IPS DF 6.9 (cell line): ENCODE data around the gene ERRFI1.

Experiments used
- DNase-seq: peaks from one replicate; pipeline ENCODE4 v3.0.0-alpha.2; 2013; ENCODE audit warnings: low read depth, low spot score
- H3K27ac ChIP-seq: one replicate; pipeline ENCODE4 v1.5.1; 2013; ENCODE audit warnings: low read length, control low read depth
- H3K27me3 ChIP-seq: 2 replicates; pipeline ENCODE4 v1.6.1; 2013; ENCODE audit warnings: mild to moderate bottlenecking, low read length; ENCODE audit not compliant: control insufficient read depth, insufficient read depth
- H3K36me3 ChIP-seq: 2 replicates; pipeline ENCODE4 v1.6.1; 2013; ENCODE audit warnings: low read length; ENCODE audit not compliant: control insufficient read depth, insufficient read depth
- H3K4me1 ChIP-seq: 2 replicates; pipeline ENCODE4 v1.6.1; 2013; ENCODE audit warnings: low read length; ENCODE audit not compliant: control insufficient read depth, insufficient read depth
- H3K4me3 ChIP-seq: 2 replicates; pipeline ENCODE4 v1.5.1; 2013; ENCODE audit warnings: mild to moderate bottlenecking, low read length
- H3K9me3 ChIP-seq: 2 replicates; pipeline ENCODE4 v1.6.1; 2013; ENCODE audit warnings: low read length, inconsistent platforms; ENCODE audit not compliant: control insufficient read depth, insufficient read depth
- WGBS: extraction: QIAGEN DNeasy Blood & Tissue Kit; methylation state at CpG from one replicate; pipeline ENCODE4 v1.1.7; 2013; ENCODE audit warnings: mixed read lengths, missing lambda C conversion rate; ENCODE audit not compliant: insufficient read length, insufficient coverage; 5-methylcytosine and 5-hydroxymethylcytosine counted together

Gene ERRFI1

GRCh38 chr1:8042134-8042533, 16.0 kb upstream of the ERRFI1 start:
- no peak for DNase-seq
- H3K27ac ChIP-seq = no peak overlapping the region
- H3K36me3 ChIP-seq = no peaks in the 10 kb centered on the region
- H3K27me3 ChIP-seq = no peaks in the 10 kb centered on the region
- no peak overlapping the region for H3K4me3 ChIP-seq
- no CpG with 5 or more reads among the region's 3 CpGs for WGBS
- H3K4me1 ChIP-seq = no peaks in the 10 kb centered on the region
- H3K9me3 ChIP-seq = no peaks in the 10 kb centered on the region

GRCh38 chr1:8040586-8040985, 14.5 kb upstream of the ERRFI1 start:
- no peak overlapping the region for H3K27ac ChIP-seq

GRCh38 chr1:8039071-8039470, 13.0 kb upstream of the ERRFI1 start:
- no peak overlapping the region for H3K27ac ChIP-seq
- no CpG with 5 or more reads among the region's 2 CpGs for WGBS
- no peak overlapping the region for H3K4me3 ChIP-seq
- H3K27me3 ChIP-seq = no peaks in the 10 kb centered on the region
- H3K9me3 ChIP-seq = no peaks in the 10 kb centered on the region
- H3K36me3 ChIP-seq = no peaks in the 10 kb centered on the region
- no peak for DNase-seq
- H3K4me1 ChIP-seq = no peaks in the 10 kb centered on the region

More at GRCh38 chr1:8040586-8040985, 14.5 kb upstream of the ERRFI1 start:
- no peaks in the 10 kb centered on the region for H3K36me3 ChIP-seq
- H3K4me3 ChIP-seq = no peak overlapping the region
- H3K9me3 ChIP-seq = no peaks in the 10 kb centered on the region
- H3K27me3 ChIP-seq = no peaks in the 10 kb centered on the region
- WGBS = no CpG with 5 or more reads among the region's 1 CpG
- H3K4me1 ChIP-seq = no peaks in the 10 kb centered on the region
- no peak for DNase-seq

GRCh38 chr1:8035289-8035688, 9.2 kb upstream of the ERRFI1 start:
- H3K27me3 ChIP-seq = no peaks in the 10 kb centered on the region
- H3K4me3 ChIP-seq = no peak overlapping the region
- no peaks in the 10 kb centered on the region for H3K36me3 ChIP-seq
- H3K9me3 ChIP-seq = no peaks in the 10 kb centered on the region
- H3K27ac ChIP-seq = no peak overlapping the region
- DNase-seq = no peak
- no CpG with 5 or more reads among the region's 4 CpGs for whole genome bisulfite sequencing
- H3K4me1 ChIP-seq = no peaks in the 10 kb centered on the region

- DNase-seq = no peak
- Histone ChIP-seq H3K4me3 (no peak overlapping the region), H3K27me3 (no peaks in the 10 kb centered on the region), H3K9me3 (no peaks in the 10 kb centered on the region), H3K36me3 (no peaks in the 10 kb centered on the region), H3K4me1 (no peaks in the 10 kb centered on the region), H3K27ac (no peak overlapping the region)
- no CpG with 5 or more reads among the region's 6 CpGs for WGBS
These were observed 7.2 kb upstream of the ERRFI1 start for GRCh38 chr1:8033322-8033721.

GRCh38 chr1:8032366-8032910, 6.3 kb upstream of the ERRFI1 start:
- no peaks in the 10 kb centered on the region for H3K4me1 ChIP-seq
- no CpG with 5 or more reads among the region's 3 CpGs for WGBS
- H3K9me3 ChIP-seq = no peaks in the 10 kb centered on the region
- no peaks in the 10 kb centered on the region for H3K27me3 ChIP-seq
- H3K4me3 ChIP-seq = no peak overlapping the region
- H3K36me3 ChIP-seq = no peaks in the 10 kb centered on the region
- DNase-seq = no peak
- H3K27ac ChIP-seq = no peak overlapping the region

GRCh38 chr1:8031176-8031785, 5.2 kb upstream of the ERRFI1 start:
- H3K4me1 ChIP-seq = peaks cover 7% of the 10 kb centered on the region; the same call in 1 of the 2 replicates
- WGBS = no CpG with 5 or more reads among the region's 9 CpGs
- no peaks in the 10 kb centered on the region; the same call in 1 of the 2 replicates for H3K27me3 ChIP-seq
- H3K4me3 ChIP-seq = no peak overlapping the region
- DNase-seq = no peak
- no peaks in the 10 kb centered on the region for H3K36me3 ChIP-seq
- no peak overlapping the region for H3K27ac ChIP-seq
- H3K9me3 ChIP-seq = no peaks in the 10 kb centered on the region

- H3K27me3 ChIP-seq = no peaks in the 10 kb centered on the region; the same call in 1 of the 2 replicates
- no peak overlapping the region for H3K27ac ChIP-seq
- DNase-seq = no peak
- H3K4me3 ChIP-seq = no peak overlapping the region
- no peaks in the 10 kb centered on the region; the same call in 1 of the 2 replicates for H3K36me3 ChIP-seq
- peaks cover 7% of the 10 kb centered on the region; the same call in 1 of the 2 replicates for H3K4me1 ChIP-seq
- WGBS = no CpG with 5 or more reads among the region's 1 CpG
- H3K9me3 ChIP-seq = no peaks in the 10 kb centered on the region
These were observed 2.4 kb upstream of the ERRFI1 start for GRCh38 chr1:8028571-8028910.

GRCh38 chr1:8027748-8028570, 1.9 kb upstream of the ERRFI1 start:
- Histone ChIP-seq H3K9me3 (no peaks in the 10 kb centered on the region), H3K27ac (no peak overlapping the region), H3K4me3 (no peak overlapping the region), H3K27me3 (no peaks in the 10 kb centered on the region; the same call in 1 of the 2 replicates), H3K36me3 (no peaks in the 10 kb centered on the region; the same call in 1 of the 2 replicates), H3K4me1 (peaks cover 7% of the 10 kb centered on the region; the same call in 1 of the 2 replicates)
- no CpG with 5 or more reads among the region's 8 CpGs for WGBS
- no peak for DNase-seq

- no CpG with 5 or more reads among the region's 25 CpGs for WGBS
- Histone ChIP-seq H3K9me3 (no peaks in the 10 kb centered on the region), H3K27ac (no peak overlapping the region), H3K36me3 (no peaks in the 10 kb centered on the region; the same call in 1 of the 2 replicates), H3K4me3 (peak overlapping the region; percentile 92; the same call in 1 of the 2 replicates), H3K27me3 (no peaks in the 10 kb centered on the region; the same call in 1 of the 2 replicates), H3K4me1 (peaks cover 7% of the 10 kb centered on the region; the same call in 1 of the 2 replicates)
- DNase-seq = no peak
These were observed 1.1 kb upstream of the ERRFI1 start for GRCh38 chr1:8026976-8027747.
